Endothelial cell (in vitro differentiated cells): ENCODE data around the gene SYT6. TPM values are rescaled to one million over a fixed set of nuclear protein-coding genes. Genes with fewer than 3 reads are reported as not detected.

Experiments used
- DNase-seq: peaks from one replicate; pipeline ENCODE4 v3.0.0; 2021; ENCODE audit warnings: low spot score
- H3K27ac Mint-ChIP-seq: one replicate; pipeline ENCODE4 v1.8.0; 2021; ENCODE audit warnings: mixed read lengths, inconsistent platforms; ENCODE audit not compliant: unreplicated experiment
- H3K27me3 Mint-ChIP-seq: one replicate; pipeline ENCODE4 v1.8.0; 2021; ENCODE audit warnings: mild to moderate bottlenecking, moderate library complexity, mixed read lengths, inconsistent platforms; ENCODE audit not compliant: unreplicated experiment
- H3K36me3 Mint-ChIP-seq: one replicate; pipeline ENCODE4 v1.8.0; 2021; ENCODE audit warnings: mild to moderate bottlenecking, low read depth, mixed read lengths, inconsistent platforms; ENCODE audit not compliant: unreplicated experiment
- H3K4me1 Mint-ChIP-seq: one replicate; pipeline ENCODE4 v1.8.0; 2021; ENCODE audit warnings: mild to moderate bottlenecking, mixed read lengths, inconsistent platforms; ENCODE audit not compliant: unreplicated experiment
- H3K4me3 Mint-ChIP-seq: one replicate; pipeline ENCODE4 v1.8.0; 2021; ENCODE audit warnings: mild to moderate bottlenecking, mixed read lengths, inconsistent platforms; ENCODE audit not compliant: unreplicated experiment
- H3K9me3 Mint-ChIP-seq: one replicate; pipeline ENCODE4 v1.8.0; 2021; ENCODE audit warnings: mixed read lengths, inconsistent platforms; ENCODE audit not compliant: unreplicated experiment
- CTCF ChIP-seq: fragments of 200-600 bp; sonication (generic); IDR thresholded peaks from one replicate; pipeline ENCODE4 v1.5.0; 2021; ENCODE audit warnings: antibody characterized with exemption; ENCODE audit not compliant: unreplicated experiment
- total RNA-seq: library from RNA; stranded (reverse); fragmentation: NEBNext Ultra II Directional; extraction: Animal tissue kit (Norgen Biotek cat#: 25700); gene quantifications from one replicate; pipeline ENCODE4 v1.2.1, GENCODE V29; 2021; ENCODE audit not compliant: unreplicated experiment

SYT6 gene
- total RNA-seq, 1 donor from 2014 or later = 2.1 TPM

GRCh38 chr1:114195819-114196218, 42.1 kb upstream of the SYT6 start:
- no peak for DNase-seq
- Mint-ChIP-seq H3K27ac (no peak overlapping the region), H3K36me3 (no peaks in the 10 kb centered on the region), H3K4me1 (no peaks in the 10 kb centered on the region), H3K27me3 (peaks cover 5% of the 10 kb centered on the region), H3K4me3 (no peak overlapping the region), H3K9me3 (no peaks in the 10 kb centered on the region)
- no peak for TF ChIP-seq CTCF

GRCh38 chr1:114192328-114192727, 38.7 kb upstream of the SYT6 start:
- DNase-seq = no peak
- Mint-ChIP-seq H3K27me3 (peaks cover 8% of the 10 kb centered on the region), H3K9me3 (no peaks in the 10 kb centered on the region), H3K4me1 (no peaks in the 10 kb centered on the region), H3K36me3 (no peaks in the 10 kb centered on the region), H3K4me3 (no peak overlapping the region), H3K27ac (no peak overlapping the region)
- TF ChIP-seq CTCF = no peak

- DNase-seq = no peak
- Mint-ChIP-seq H3K4me1 (no peaks in the 10 kb centered on the region), H3K36me3 (no peaks in the 10 kb centered on the region), H3K27ac (no peak overlapping the region), H3K9me3 (no peaks in the 10 kb centered on the region), H3K4me3 (no peak overlapping the region), H3K27me3 (peaks cover 8% of the 10 kb centered on the region)
- TF ChIP-seq CTCF = no peak
Measured at GRCh38 chr1:114189398-114189797, 35.7 kb upstream of the SYT6 start.

- no peak for DNase-seq
- H3K4me3 Mint-ChIP-seq = no peak overlapping the region
- peaks cover 5% of the 10 kb centered on the region for H3K4me1 Mint-ChIP-seq
- no peaks in the 10 kb centered on the region for H3K36me3 Mint-ChIP-seq
- TF ChIP-seq CTCF = no peak
- H3K9me3 Mint-ChIP-seq = no peaks in the 10 kb centered on the region
- no peaks in the 10 kb centered on the region for H3K27me3 Mint-ChIP-seq
- no peak overlapping the region for H3K27ac Mint-ChIP-seq
Measured at GRCh38 chr1:114181356-114181755, 27.7 kb upstream of the SYT6 start.

- DNase-seq = no peak
Measured at GRCh38 chr1:114180742-114181141, 27.1 kb upstream of the SYT6 start.

More at GRCh38 chr1:114180742-114181141, 27.1 kb upstream of the SYT6 start:
- TF ChIP-seq CTCF = no peak
- no peak overlapping the region for H3K27ac Mint-ChIP-seq
- no peaks in the 10 kb centered on the region for H3K9me3 Mint-ChIP-seq
- no peaks in the 10 kb centered on the region for H3K27me3 Mint-ChIP-seq
- no peaks in the 10 kb centered on the region for H3K36me3 Mint-ChIP-seq
- H3K4me3 Mint-ChIP-seq = no peak overlapping the region
- peaks cover 5% of the 10 kb centered on the region for H3K4me1 Mint-ChIP-seq
